H1 (cell line): Measurements from ENCODE around the gene DDX23. TPM values are rescaled to one million over a fixed set of nuclear protein-coding genes. Genes with fewer than 3 reads are reported as not detected.

ENCODE experiments used
- CTCF ChIA-PET: fragments of 300-600 bp; sonication (Branson Sonifier 250); formaldehyde crosslinking; loops from one replicate; lab custom pipeline; 2021; ENCODE audit not compliant: partially characterized antibody; lab: Charles Lee
- POLR2A ChIA-PET: fragments of 300-600 bp; sonication (Branson Sonifier 250); formaldehyde crosslinking; loops from one replicate; lab custom pipeline; 2021; ENCODE audit warnings: inconsistent platforms; ENCODE audit not compliant: partially characterized antibody; lab: Charles Lee
- DNase-seq, 2 experiments: peaks; one replicate each; pipeline versions ENCODE4 v3.0.0 to v3.0.0-alpha.2; 2010 to 2022; ENCODE audit warnings: low spot score in 2 of 2, low read depth in 1 of 2, mixed read lengths in 1 of 2
- FAIRE-seq: peaks from 2 replicates; lab custom pipeline; 2011; peaks lifted over from hg19 to GRCh38; lab: Jason Lieb, UNC
- H2AFZ ChIP-seq: 2 replicates; pipeline ENCODE4 v1.8.1; 2012; ENCODE audit warnings: low read length, inconsistent platforms
- H2AK5ac ChIP-seq: 2 replicates; pipeline ENCODE4 v1.6.1; 2013; ENCODE audit warnings: low read depth, low read length
- H2BK120ac ChIP-seq: replicated peaks from 2 replicates; pipeline ENCODE3; 2013; ENCODE audit warnings: low read depth, low read length, inconsistent platforms
- H2BK12ac ChIP-seq: 2 replicates; pipeline ENCODE4 v1.6.1; 2013; ENCODE audit warnings: low read depth, low read length
- H2BK15ac ChIP-seq: 2 replicates; pipeline ENCODE4 v1.6.1; 2013; ENCODE audit warnings: low read length
- H2BK20ac ChIP-seq: 2 replicates; pipeline ENCODE4 v1.6.1; 2013; ENCODE audit warnings: low read length
- H2BK5ac ChIP-seq: 2 replicates; pipeline ENCODE4 v1.6.1; 2013; ENCODE audit warnings: low read depth, low read length
- H3K14ac ChIP-seq: 2 replicates; pipeline ENCODE4 v1.6.1; 2013; ENCODE audit warnings: inconsistent platforms; ENCODE audit not compliant: insufficient read length
- H3K18ac ChIP-seq: 2 replicates; pipeline ENCODE4 v1.6.1; 2013; ENCODE audit warnings: low read length; ENCODE audit errors: extremely low read depth
- H3K23ac ChIP-seq: 2 replicates; pipeline ENCODE4 v1.6.1; 2013; ENCODE audit warnings: inconsistent platforms; ENCODE audit not compliant: insufficient read length
- H3K23me2 ChIP-seq: 2 replicates; pipeline ENCODE4 v1.6.1; 2013; ENCODE audit warnings: low read depth, low read length
- H3K27ac ChIP-seq: 2 replicates; pipeline ENCODE4 v1.6.1; 2011; ENCODE audit warnings: low read depth, low read length, inconsistent platforms
- H3K27me3 ChIP-seq, 4 experiments: replicated peaks in 1 of 4; 1 replicate in 1 of 4; 2 replicates in 3 of 4; pipeline versions ENCODE4 v1.6.1 to v1.8.1; 2011 to 2013; ENCODE audit warnings: low read length in 3 of 4, mild to moderate bottlenecking in 3 of 4, inconsistent platforms in 2 of 4, mixed read lengths in 2 of 4, moderate library complexity in 1 of 4; ENCODE audit not compliant: control insufficient read depth in 3 of 4, insufficient read depth in 3 of 4; ENCODE audit errors: extremely low read depth in 1 of 4
- H3K36me3 ChIP-seq, 4 experiments: 2 replicates each; pipeline versions ENCODE4 v1.6.1 to v1.8.1; 2011 to 2013; ENCODE audit warnings: mild to moderate bottlenecking in 4 of 4, low read length in 3 of 4, moderate library complexity in 2 of 4, control low read depth in 1 of 4, inconsistent platforms in 1 of 4; ENCODE audit not compliant: insufficient read depth in 4 of 4, control insufficient read depth in 2 of 4
- H3K4ac ChIP-seq: replicated peaks from 2 replicates; pipeline ENCODE3; 2013; ENCODE audit warnings: low read length, low read depth, mixed read lengths, inconsistent platforms; ENCODE audit not compliant: insufficient read length
- H3K4me1 ChIP-seq, 4 experiments: replicated peaks in 1 of 4; 1 replicate in 1 of 4; 2 replicates in 3 of 4; pipeline versions ENCODE4 v1.6.1 to v1.8.1; 2011 to 2013; ENCODE audit warnings: low read length in 3 of 4, inconsistent platforms in 2 of 4, mixed read lengths in 1 of 4; ENCODE audit not compliant: insufficient read depth in 4 of 4, control insufficient read depth in 3 of 4
- H3K4me2 ChIP-seq, 2 experiments: 2 replicates each; pipeline versions ENCODE4 v1.6.1 to v1.8.1; 2011 to 2013; ENCODE audit warnings: low read depth in 2 of 2, low read length in 2 of 2, control low read depth in 1 of 2, inconsistent platforms in 1 of 2, mild to moderate bottlenecking in 1 of 2; ENCODE audit not compliant: insufficient read depth in 1 of 2
- H3K4me3 ChIP-seq, 4 experiments: fragments of 200-600, 300-600 bp in 1 of 4; sonication (generic), shearing (Covaris generic), sonication (Bioruptor Twin) in 1 of 4; 2 replicates each; pipeline versions ENCODE4 v1.5.1 to v1.8.1; 2011 to 2016; ENCODE audit warnings: low read length in 4 of 4, low read depth in 3 of 4, control low read depth in 2 of 4, inconsistent platforms in 2 of 4, mild to moderate bottlenecking in 2 of 4, mixed read lengths in 1 of 4, moderate library complexity in 1 of 4; ENCODE audit not compliant: insufficient read depth in 2 of 4; ENCODE audit errors: extremely low read depth in 1 of 4
- H3K56ac ChIP-seq: replicated peaks from 2 replicates; pipeline ENCODE3; 2013; ENCODE audit warnings: low read depth, mild to moderate bottlenecking, mixed read lengths, low read length, inconsistent platforms; ENCODE audit not compliant: insufficient read length
- H3K79me1 ChIP-seq: 2 replicates; pipeline ENCODE4 v1.6.1; 2013; ENCODE audit warnings: low read depth, low read length, control low read depth
- H3K79me2 ChIP-seq, 2 experiments: 2 replicates each; pipeline versions ENCODE4 v1.6.1 to v1.8.1; 2012 to 2013; ENCODE audit warnings: low read length in 2 of 2, mild to moderate bottlenecking in 2 of 2, inconsistent platforms in 1 of 2; ENCODE audit not compliant: insufficient read depth in 2 of 2, control insufficient read depth in 1 of 2
- H3K9ac ChIP-seq, 4 experiments: replicated peaks in 1 of 4; 1 replicate in 1 of 4; 2 replicates in 3 of 4; pipeline versions ENCODE4 v1.6.1 to v1.8.1; 2011 to 2013; ENCODE audit warnings: low read depth in 3 of 4, low read length in 3 of 4, control low read depth in 2 of 4, mild to moderate bottlenecking in 2 of 4, moderate library complexity in 2 of 4, inconsistent platforms in 1 of 4; ENCODE audit errors: extremely low read depth in 1 of 4
- H3K9me3 ChIP-seq, 2 experiments: 2 replicates each; pipeline versions ENCODE4 v1.6.1 to v1.8.1; 2012 to 2013; ENCODE audit warnings: mild to moderate bottlenecking in 2 of 2, moderate library complexity in 2 of 2, control low read depth in 1 of 2, inconsistent platforms in 1 of 2, low read depth in 1 of 2, low read length in 1 of 2, mixed read lengths in 1 of 2; ENCODE audit not compliant: insufficient read depth in 2 of 2
- H4K20me1 ChIP-seq, 2 experiments: replicated peaks in 1 of 2; 2 replicates each; pipeline versions ENCODE3 to v1.8.1; 2011 to 2013; ENCODE audit warnings: inconsistent platforms in 2 of 2, low read length in 2 of 2, mild to moderate bottlenecking in 1 of 2; ENCODE audit not compliant: insufficient read depth in 2 of 2, control insufficient read depth in 1 of 2
- H4K5ac ChIP-seq: 2 replicates; pipeline ENCODE4 v1.6.1; 2013; ENCODE audit warnings: low read length, low read depth, mixed read lengths, inconsistent platforms; ENCODE audit not compliant: insufficient read length
- H4K8ac ChIP-seq: 2 replicates; pipeline ENCODE4 v1.8.0; 2013; ENCODE audit warnings: mild to moderate bottlenecking, moderate library complexity, low read length, inconsistent platforms; ENCODE audit not compliant: insufficient read depth; ENCODE audit errors: extremely low read depth
- H4K91ac ChIP-seq: replicated peaks from 2 replicates; pipeline ENCODE3; 2013; ENCODE audit warnings: low read length, mixed read lengths, inconsistent platforms; ENCODE audit not compliant: insufficient read length
- BACH1 ChIP-seq: IDR thresholded peaks from 2 replicates; pipeline ENCODE4 v1.6.1; 2012; ENCODE audit warnings: low read length, improper control_type of control experiment
- BRCA1 ChIP-seq: IDR thresholded peaks from 2 replicates; pipeline ENCODE4 v1.6.1; 2012; ENCODE audit warnings: low read depth, low read length, improper control_type of control experiment
- EGR1 ChIP-seq: IDR thresholded peaks from 2 replicates; pipeline ENCODE4 v1.6.1; 2011; ENCODE audit warnings: low read depth, low read length, borderline replicate concordance
- KDM4A ChIP-seq: IDR thresholded peaks from one replicate; pipeline ENCODE4 v1.7.1; 2012; ENCODE audit warnings: low read depth, mild to moderate bottlenecking, moderate library complexity, low read length, inconsistent platforms; ENCODE audit not compliant: severe bottlenecking
- NANOG ChIP-seq: IDR thresholded peaks from 2 replicates; pipeline ENCODE4 v1.6.1; 2011; ENCODE audit warnings: low read length, low read depth, mild to moderate bottlenecking, inconsistent platforms; ENCODE audit not compliant: insufficient read depth, poor library complexity, severe bottlenecking
- RAD21 ChIP-seq, 2 experiments: IDR thresholded peaks in 1 of 2; conservative IDR thresholded peaks in 1 of 2; 2 replicates each; pipeline ENCODE4 v1.6.1; 2011; ENCODE audit warnings: low read depth in 2 of 2, low read length in 2 of 2, improper control_type of control experiment in 1 of 2, inconsistent platforms in 1 of 2, mild to moderate bottlenecking in 1 of 2, moderate library complexity in 1 of 2
- RBBP5 ChIP-seq: IDR thresholded peaks from 2 replicates; pipeline ENCODE4 v1.7.1; 2012; ENCODE audit warnings: low read depth, mild to moderate bottlenecking, inconsistent platforms, low read length, moderate library complexity, borderline replicate concordance
- RNF2 ChIP-seq: fragments of 200-900, 300-1000 bp; sonication (generic); IDR thresholded peaks from 2 replicates; pipeline ENCODE4 v1.7.1; 2016; ENCODE audit warnings: borderline replicate concordance, low read depth, mild to moderate bottlenecking, antibody characterized with exemption, low read length; ENCODE audit not compliant: poor library complexity, severe bottlenecking; ENCODE audit errors: missing control alignments
- TAF1 ChIP-seq: IDR thresholded peaks from 2 replicates; pipeline ENCODE4 v1.6.1; 2011; ENCODE audit warnings: mild to moderate bottlenecking, low read depth, low read length
- TCF12 ChIP-seq: IDR thresholded peaks from 2 replicates; pipeline ENCODE4 v1.6.1; 2011; ENCODE audit warnings: low read depth, mild to moderate bottlenecking, low read length
- WGBS, 2 experiments: shearing (Covaris generic) in 1 of 2; methylation state at CpG; one replicate each; pipeline versions ENCODE4 v1.1.6 to v1.1.7; 2013 to 2015; ENCODE audit warnings: low lambda C conversion rate in 2 of 2, mixed read lengths in 2 of 2, inconsistent platforms in 1 of 2, low coverage in 1 of 2, missing lambda C conversion rate in 1 of 2; ENCODE audit not compliant: insufficient replicate concordance in 2 of 2, insufficient coverage in 1 of 2, insufficient read length in 1 of 2; ENCODE audit errors: extremely low coverage in 1 of 2, missing lambda C conversion rate in 1 of 2; 5-methylcytosine and 5-hydroxymethylcytosine counted together
- polyA plus RNA-seq, 7 experiments: library from polyadenylated mRNA; depleted of rRNA in 3 of 7; stranded (reverse) in 5 of 7; unstranded in 2 of 7; fragments of >200 nt in 5 of 7; fragments of 200-250 nt in 2 of 7; gene quantifications; 1 replicate in 5 of 7; 2 replicates in 1 of 7; 4 replicates in 1 of 7; pipeline versions ENCODE4 v1.2.1 to v1.2.3, GENCODE V29; 2011 to 2013; ENCODE audit warnings: missing spikeins in 2 of 7, mixed read lengths in 2 of 7
- total RNA-seq: library from RNA; stranded (reverse); fragmentation: NEBNext Ultra II Directional; extraction: Animal tissue kit (Norgen Biotek cat#: 25700); gene quantifications from 2 replicates; pipeline ENCODE4 v1.2.1, GENCODE V29; 2021

DDX23 gene
- total and polyA plus RNA-seq, 2 of the 8 experiments (the other 6 are each of a cell fraction or from before 2014, with no cell fraction given): 43.5 to 107 TPM

- Histone ChIP-seq H4K91ac (no peak overlapping the region), H3K23ac (no peak overlapping the region), H2BK120ac (no peak overlapping the region), H3K14ac (no peak overlapping the region), H3K36me3 (no peaks in the 10 kb centered on the region), H4K5ac (no peak overlapping the region), H3K4ac (no peak overlapping the region), H3K4me2 (peak overlapping the region; percentile 86 to 96), H3K56ac (peak overlapping the region; percentile 25), H2BK5ac (0 out of 2 replicates have a peak overlapping the region, but pooled peaks have one; percentile 16), H2BK20ac (no peak overlapping the region), H3K9me3 (no peaks in the 10 kb centered on the region), H4K20me1 (peaks cover 0 to 3% of the 10 kb centered on the region in 2 experiments), H3K9ac (peak overlapping the region in 2 of 4 experiments; percentile 8 to 39; a peak in 4 of 7 replicates), H3K4me3 (peak overlapping the region; percentile 59 to 94 (median 88)), H2AK5ac (no peak overlapping the region), H2AFZ (peak overlapping the region; percentile 31), H3K27ac (no peak overlapping the region), H4K8ac (no peak overlapping the region; the same call in 1 of the 2 replicates), H3K18ac (peak overlapping the region; percentile 78), H3K4me1 (peaks cover 0 to 27% (median 19%) of the 10 kb centered on the region in 4 experiments; a peak in 6 of 7 replicates), H3K23me2 (peaks cover 34% of the 10 kb centered on the region; the same call in 1 of the 2 replicates), H3K27me3 (peaks cover 17 to 46% (median 36%) of the 10 kb centered on the region in 4 experiments), H2BK12ac (no peak overlapping the region; the same call in 1 of the 2 replicates), H3K79me1 (no peaks in the 10 kb centered on the region), H3K79me2 (no peaks in the 10 kb centered on the region), H2BK15ac (no peak overlapping the region; the same call in 1 of the 2 replicates)
- CTCF ChIA-PET: interaction anchor here (0.7 to 12.1 kb wide), 29 partner anchors 10 to 279 kb away, joined by 3 to 121 read pairs (median 6); partner anchors contain the start of genes ADCY6, ARF3, DDX23 and WNT1
- DNase-seq (peak in 1 of 2 experiments; percentile 94), FAIRE-seq (no peak)
- POLR2A ChIA-PET: interaction anchor here (0.7 to 5.5 kb wide), 13 partner anchors 9 to 317 kb away, joined by 3 to 23 read pairs (median 5); partner anchors contain the start of genes ADCY6, ARF3, DDX23 and KANSL2
- 2% methylated on average over 52 of the region's 70 CpGs; no CpG with 5 or more reads in 1 of the 2 experiments for WGBS, 2 experiments
- TF ChIP-seq EGR1: no peak
- no peak for TF ChIP-seq RNF2
- no peak for TF ChIP-seq NANOG
- TF ChIP-seq TCF12: no peak
- peak; percentile 93 for TF ChIP-seq KDM4A
- peak; percentile 18; the same call in 1 of the 2 replicates for TF ChIP-seq RBBP5
- no peak for TF ChIP-seq BACH1
- TF ChIP-seq RAD21 (IDR thresholded peaks at IDR 0.05 in 1 of 2, conservative IDR thresholded peaks at IDR 0.05 in 1 of 2; ENCODE audit: low read depth in 2 of 2, low read length in 2 of 2): peak in 1 of 2 experiments; percentile 48; a peak in 2 of 4 replicates
- no peak for TF ChIP-seq BRCA1
- no peak for TF ChIP-seq TAF1
These were observed 37.5 kb downstream of the DDX23 start for GRCh38 chr12:48814262-48815125.
